Mononuclear cell (primary cell): ENCODE results near the gene MSMB. TPM values are rescaled to one million over a fixed set of nuclear protein-coding genes. Genes with fewer than 3 reads are reported as not detected.
"Not testable (repeated sequence)": the region's sequence is repeated elsewhere in the genome, so short reads cannot be mapped to it uniquely, and the experiment has no call there.

Source experiments
- H3K27me3 ChIP-seq: 2 replicates; pipeline ENCODE4 v1.6.0; 2011; ENCODE audit warnings: low read length, control low read depth; ENCODE audit not compliant: insufficient read depth
- H3K4me1 ChIP-seq: 2 replicates; pipeline ENCODE4 v1.5.1; 2011; ENCODE audit warnings: mild to moderate bottlenecking, low read length, control low read depth; ENCODE audit not compliant: insufficient read depth
- H3K4me3 ChIP-seq: 2 replicates; pipeline ENCODE4 v1.5.1; 2011; ENCODE audit warnings: mild to moderate bottlenecking, low read length, moderate library complexity
- H3K9me3 ChIP-seq: 2 replicates; pipeline ENCODE4 v1.5.1; 2011; ENCODE audit warnings: low read depth, mild to moderate bottlenecking, control low read depth, low read length
- total RNA-seq: library from RNA; depleted of rRNA; stranded (reverse); fragments of >200 nt; gene quantifications from one replicate; pipeline ENCODE4 v1.2.3, GENCODE V29; 2012

Gene MSMB
- total RNA-seq, 1 donor = not detected

DNA sequence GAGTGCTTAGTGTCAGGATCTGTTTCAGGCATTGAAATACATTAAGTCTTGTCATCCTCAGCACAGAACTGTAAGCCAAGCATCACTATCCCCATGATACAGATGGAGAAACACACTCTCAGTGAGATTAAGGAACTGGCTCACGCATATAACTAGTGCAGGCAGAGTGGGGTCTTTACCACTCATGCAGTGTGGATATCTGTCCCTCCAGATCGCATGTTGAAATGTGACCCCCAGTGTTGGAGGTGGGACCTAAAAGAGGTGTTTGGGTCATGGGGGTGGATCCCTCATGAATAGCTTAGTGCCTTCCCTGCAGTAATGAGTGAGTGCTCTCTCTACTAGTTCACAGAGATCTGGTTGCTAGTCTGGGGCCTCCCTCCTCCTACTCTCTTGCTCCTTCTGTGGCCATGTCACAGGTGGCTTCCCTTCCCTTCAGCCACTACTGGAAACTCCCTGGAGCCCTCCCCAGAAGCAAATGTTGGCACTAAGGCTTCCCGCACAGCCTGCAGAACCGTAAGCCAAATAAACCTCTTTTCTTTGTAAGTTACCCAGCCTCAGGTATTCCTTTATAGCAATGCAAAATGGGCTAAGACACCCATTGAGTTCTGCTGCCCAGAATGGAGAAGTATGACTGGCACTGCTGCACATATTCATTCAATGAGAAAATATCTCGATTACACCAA is 31.8 kb upstream of the MSMB start:
- peaks cover 47% of the 10 kb centered on the region for H3K4me1 ChIP-seq
- H3K9me3 ChIP-seq = no peaks in the 10 kb centered on the region
- no peak overlapping the region for H3K4me3 ChIP-seq
- H3K27me3 ChIP-seq = no peaks in the 10 kb centered on the region

DNA sequence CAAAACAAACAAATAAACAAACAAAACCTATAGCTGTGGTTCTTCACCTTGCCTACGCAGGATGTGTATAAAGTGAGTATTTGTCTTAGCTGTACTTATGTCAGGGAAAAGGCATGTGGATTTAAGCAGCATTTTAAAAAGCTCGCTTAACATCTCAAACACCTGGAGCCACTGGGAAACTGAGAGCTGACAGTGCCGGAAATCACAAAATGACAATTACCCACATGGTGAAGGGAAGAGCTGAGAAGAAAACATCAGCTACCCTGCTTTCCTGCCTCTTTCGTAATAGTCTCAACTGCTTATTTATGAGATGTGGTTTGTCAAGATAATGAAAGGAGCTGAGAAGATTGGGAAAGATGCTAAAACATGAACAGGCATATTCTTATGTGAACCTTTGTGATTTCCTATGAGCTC is 31.1 kb upstream of the MSMB start:
- Histone ChIP-seq H3K27me3 (no peaks in the 10 kb centered on the region), H3K4me1 (peaks cover 47% of the 10 kb centered on the region), H3K4me3 (no peak overlapping the region), H3K9me3 (no peaks in the 10 kb centered on the region)

DNA sequence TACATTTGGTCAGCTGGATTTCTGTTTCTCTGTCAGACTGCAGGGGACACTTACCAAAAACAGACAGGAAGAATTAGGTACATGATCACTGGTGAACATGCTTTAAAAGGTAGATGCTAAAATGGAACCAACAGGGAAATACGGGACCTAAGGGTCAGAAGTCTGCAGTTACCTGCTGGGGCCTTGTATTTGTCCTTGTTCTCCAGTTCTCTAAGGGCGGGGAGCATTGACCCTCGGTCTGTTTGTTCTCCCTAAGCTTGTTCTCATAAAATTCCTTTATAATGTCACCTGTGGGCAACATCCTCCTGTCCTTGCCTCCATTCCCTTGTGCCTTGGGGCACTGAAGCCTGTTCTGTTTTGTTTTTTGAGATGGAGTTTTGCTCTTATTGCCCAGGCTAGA is 29.8 kb upstream of the MSMB start:
- H3K4me1 ChIP-seq = peaks cover 42% of the 10 kb centered on the region
- no peaks in the 10 kb centered on the region for H3K27me3 ChIP-seq
- no peak overlapping the region for H3K4me3 ChIP-seq
- no peaks in the 10 kb centered on the region for H3K9me3 ChIP-seq

DNA sequence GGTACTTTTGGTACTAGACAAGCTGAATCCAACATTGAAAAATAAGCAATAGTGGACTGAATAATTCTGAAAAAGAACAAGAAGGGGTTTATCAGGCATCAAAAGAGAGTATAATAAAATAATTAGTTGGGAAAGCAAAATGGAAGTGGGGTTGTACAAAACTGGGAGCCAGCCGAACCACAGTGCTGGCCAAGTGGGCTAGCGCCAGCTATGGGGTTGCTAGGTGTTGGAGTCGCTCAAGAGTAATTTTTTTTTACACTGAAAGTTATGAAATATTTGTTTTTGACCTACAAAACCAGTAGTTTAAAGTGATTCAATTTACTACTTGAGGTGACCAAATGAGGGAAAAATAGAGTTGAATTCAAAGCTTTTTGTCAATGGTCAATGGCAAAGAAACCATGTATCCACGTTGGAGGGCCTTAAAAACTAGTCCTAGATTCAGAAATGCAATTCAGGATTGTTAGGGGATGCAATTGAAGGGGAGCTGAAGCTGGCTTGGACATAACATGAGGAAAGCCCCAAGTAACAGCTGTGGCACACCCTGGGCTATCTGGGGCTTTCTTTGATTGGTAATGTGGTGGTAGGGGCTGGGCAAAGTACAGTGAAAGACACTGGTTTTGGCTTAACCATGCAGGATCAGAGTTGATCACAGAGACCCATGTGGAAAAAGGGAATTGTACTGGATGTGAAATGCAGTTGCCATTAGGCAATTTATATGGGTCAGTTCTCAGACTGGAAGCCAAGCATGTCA is 28.3 kb upstream of the MSMB start:
- Histone ChIP-seq H3K4me1 (peaks cover 39% of the 10 kb centered on the region), H3K27me3 (no peaks in the 10 kb centered on the region), H3K4me3 (no peak overlapping the region), H3K9me3 (no peaks in the 10 kb centered on the region)

DNA sequence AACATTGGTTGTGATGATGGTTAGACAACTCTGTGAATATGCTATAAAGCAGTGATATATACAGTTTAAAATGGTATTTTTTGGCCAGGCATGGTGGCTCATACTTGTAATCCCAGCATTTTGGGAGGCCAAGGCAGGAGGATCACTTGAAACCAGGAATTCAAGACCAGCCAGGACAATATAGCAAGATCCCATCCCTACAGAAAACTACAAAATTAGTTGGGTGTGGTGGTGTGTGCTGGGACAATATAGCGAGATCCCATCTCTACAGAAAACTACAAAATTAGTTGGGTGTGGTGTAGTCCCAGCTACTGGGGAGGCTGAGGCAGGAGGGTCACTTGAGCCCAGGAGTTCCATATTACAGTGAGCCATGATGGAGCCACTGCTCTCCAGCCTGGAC is 27.5 kb upstream of the MSMB start:
- Histone ChIP-seq H3K27me3 (no peaks in the 10 kb centered on the region), H3K4me1 (peaks cover 31% of the 10 kb centered on the region)

DNA sequence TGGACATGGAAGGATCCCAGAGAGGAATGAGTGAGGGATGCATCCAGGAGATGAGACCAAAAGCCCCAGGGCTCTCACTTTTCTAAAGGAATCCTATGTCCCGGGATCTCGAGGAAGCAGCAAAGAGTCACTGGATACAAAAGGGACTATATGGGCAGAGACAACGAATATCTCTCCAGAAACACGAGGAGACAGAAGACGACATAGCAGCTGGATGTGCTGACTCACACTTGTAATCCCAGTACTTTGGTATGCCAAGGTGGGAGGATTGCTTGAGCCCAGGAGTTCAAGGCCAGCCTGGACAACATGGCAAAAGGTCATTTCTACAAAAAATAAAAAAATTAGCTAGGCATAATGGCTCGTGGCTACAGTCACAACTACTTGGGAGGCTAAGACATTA is 24.7 kb upstream of the MSMB start:
- Histone ChIP-seq H3K4me1 (peaks cover 11% of the 10 kb centered on the region), H3K9me3 (no peaks in the 10 kb centered on the region), H3K27me3 (no peaks in the 10 kb centered on the region), H3K4me3 (no peak overlapping the region)

More for the DNA sequence above, 27.5 kb upstream of the MSMB start:
- Histone ChIP-seq H3K4me3 (no peak overlapping the region), H3K9me3 (no peaks in the 10 kb centered on the region)

DNA sequence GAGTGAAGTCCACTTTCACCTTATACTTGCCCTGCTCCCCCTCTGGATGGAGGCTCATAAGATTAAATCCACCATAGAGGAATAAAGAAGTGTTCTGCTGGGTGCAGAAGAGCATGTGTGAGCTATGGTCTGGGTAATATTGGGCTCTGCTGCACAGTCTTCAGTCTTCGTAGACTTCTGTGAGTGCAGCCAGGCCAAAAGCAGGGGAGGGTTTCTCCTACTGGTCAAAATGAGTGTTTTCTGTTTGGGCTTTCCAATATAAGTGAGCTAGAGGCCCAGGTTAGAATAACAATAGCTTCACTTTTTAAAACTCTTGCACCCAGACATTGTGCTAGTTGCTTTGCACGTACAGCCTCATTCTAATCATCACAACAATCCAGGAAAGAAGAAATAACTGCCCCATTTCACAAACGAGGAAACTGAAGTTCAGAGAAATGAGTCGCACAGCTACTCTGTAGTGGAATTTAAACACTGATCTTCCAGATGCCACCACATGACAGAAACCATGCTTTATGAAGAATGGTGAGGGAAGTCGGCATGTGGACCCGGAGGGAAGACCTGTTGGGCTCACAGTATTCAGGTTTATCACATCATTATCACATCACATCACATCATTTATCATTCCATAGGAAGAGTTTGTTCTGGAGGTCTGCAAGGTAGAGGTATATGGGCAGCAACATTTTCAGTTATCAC is 23.8 kb upstream of the MSMB start:
- Histone ChIP-seq H3K4me3 (no peak overlapping the region), H3K27me3 (no peaks in the 10 kb centered on the region), H3K9me3 (no peaks in the 10 kb centered on the region)

DNA sequence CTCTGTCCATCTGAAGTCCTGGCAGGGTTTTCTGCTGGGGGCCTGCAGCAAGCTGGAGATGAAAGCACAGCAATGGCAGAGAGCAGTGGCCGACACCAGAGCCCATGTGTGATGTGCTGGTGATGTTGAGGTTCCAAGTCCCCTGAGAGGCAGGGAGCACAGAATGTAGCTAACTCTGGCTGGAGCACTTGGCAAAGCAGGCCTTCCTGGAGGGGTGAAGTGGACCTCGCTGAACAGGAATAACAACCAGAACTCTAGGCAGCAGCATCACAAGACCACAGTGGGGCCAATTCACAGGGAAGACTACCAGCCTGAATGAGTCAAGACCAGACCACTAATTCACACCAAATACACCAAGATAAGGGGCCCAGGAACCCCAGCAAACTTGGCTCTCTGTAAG is 22.8 kb upstream of the MSMB start:
- Histone ChIP-seq H3K4me1 (peaks cover 11% of the 10 kb centered on the region), H3K27me3 (no peaks in the 10 kb centered on the region), H3K4me3 (no peak overlapping the region), H3K9me3 (no peaks in the 10 kb centered on the region)

More for the DNA sequence above, 23.8 kb upstream of the MSMB start:
- peaks cover 11% of the 10 kb centered on the region for H3K4me1 ChIP-seq

DNA sequence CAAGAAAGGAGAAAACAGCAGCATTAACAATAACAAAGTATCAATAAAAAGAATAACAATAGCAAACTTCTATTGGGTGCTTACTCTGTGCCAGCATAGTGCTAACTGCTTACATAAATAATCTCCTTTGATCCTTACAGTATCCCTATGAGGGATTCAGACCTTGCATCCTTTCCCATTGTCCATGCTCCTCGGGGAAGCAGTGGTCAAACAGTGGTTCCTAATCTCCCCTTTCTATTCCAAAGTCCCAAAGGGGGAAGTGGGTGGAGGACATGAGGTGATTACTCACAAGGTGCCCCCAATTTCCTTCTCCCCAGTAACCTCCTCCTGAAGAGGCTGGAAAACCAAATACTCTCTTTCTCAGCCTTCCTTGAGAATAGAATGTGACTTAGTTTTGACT is 22.0 kb upstream of the MSMB start:
- H3K4me1 ChIP-seq = peaks cover 11% of the 10 kb centered on the region
- H3K27me3 ChIP-seq = no peaks in the 10 kb centered on the region
- no peak overlapping the region for H3K4me3 ChIP-seq
- H3K9me3 ChIP-seq = no peaks in the 10 kb centered on the region

DNA sequence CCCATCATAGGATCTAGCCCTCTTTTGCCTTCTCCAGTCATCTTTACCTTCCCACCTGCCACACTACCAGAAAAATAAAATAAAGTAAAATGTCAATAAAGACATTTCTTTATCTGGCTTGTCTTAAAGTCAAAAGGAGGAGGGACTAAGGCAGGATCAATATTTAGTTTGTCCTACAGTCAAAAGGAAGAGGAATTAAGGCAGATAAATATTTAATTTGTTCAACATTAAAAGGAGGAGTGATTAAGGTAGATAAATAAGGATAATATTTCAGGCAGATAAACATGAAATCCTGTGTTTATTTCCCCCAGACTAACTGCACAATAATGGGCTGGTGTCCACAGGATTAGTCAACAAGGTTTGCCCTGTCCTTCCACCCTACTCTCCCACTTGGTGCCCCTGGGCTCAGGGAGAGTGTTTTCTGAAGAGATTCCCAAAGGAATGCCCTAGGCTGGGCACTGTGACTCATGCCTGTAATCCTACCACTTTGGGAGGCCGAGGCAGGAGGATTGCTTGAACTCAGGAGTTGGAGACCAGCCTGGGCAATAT is 18.3 kb upstream of the MSMB start:
- Histone ChIP-seq H3K27me3 (no peaks in the 10 kb centered on the region), H3K9me3 (no peaks in the 10 kb centered on the region), H3K4me1 (peaks cover 3% of the 10 kb centered on the region), H3K4me3 (no peak overlapping the region)

DNA sequence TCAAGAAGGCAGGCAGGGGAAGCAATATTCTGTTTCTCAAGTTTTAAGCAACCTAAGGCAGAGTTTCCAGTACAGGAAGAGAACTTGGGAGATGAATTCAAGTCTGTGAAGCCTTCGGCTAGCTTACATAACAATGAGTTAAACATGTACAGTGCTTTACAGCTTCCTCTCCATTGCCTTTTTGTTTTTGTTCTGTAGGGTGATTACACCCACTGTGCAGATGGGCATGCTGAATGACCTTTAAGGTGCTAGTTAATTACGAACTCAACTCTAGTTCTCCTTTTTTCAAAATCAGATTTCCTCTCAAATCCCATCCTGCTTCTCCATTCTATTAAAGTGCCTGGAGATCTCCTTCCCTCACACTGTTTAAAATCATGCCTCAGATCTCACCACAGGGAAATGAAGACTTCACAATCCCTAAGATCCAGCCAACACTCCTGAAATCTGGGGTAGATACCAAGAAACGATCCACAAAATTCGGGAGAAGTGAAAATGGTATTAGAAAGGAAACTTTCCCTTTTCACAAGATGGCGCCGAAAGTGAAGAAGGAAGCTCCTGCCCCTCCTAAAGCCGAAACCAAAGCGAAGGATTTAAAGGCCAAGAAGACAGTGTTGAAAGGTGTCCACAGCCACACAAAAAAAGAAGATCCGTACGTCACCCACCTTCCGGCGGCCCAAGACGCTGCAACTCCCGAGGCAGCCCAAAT is 16.8 kb upstream of the MSMB start:
- Histone ChIP-seq H3K4me3 (no peak overlapping the region), H3K4me1 (peaks cover 3% of the 10 kb centered on the region), H3K9me3 (no peaks in the 10 kb centered on the region), H3K27me3 (no peaks in the 10 kb centered on the region)

DNA sequence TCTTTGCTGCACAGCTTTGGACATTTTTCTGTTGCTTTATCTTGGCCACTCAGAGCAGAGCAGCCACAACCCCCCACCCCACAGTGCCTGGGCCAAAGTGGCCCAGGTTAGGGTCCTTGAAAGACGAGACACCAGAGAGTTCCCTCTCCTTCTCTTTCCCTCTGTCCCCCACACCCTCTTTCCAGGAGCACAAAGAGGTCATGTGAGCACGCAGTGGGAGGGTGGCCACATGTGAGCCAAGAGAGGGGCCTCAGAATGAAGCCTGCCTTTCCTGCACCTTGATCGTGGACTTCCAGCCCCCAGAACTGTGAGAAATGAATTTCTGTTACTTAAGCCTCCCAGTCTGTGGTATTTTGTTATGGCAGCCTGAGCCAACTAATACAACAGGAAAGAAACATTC is 14.6 kb upstream of the MSMB start:
- H3K4me3 ChIP-seq = no peak overlapping the region
- H3K4me1 ChIP-seq = peaks cover 3% of the 10 kb centered on the region
- peaks cover 7% of the 10 kb centered on the region for H3K9me3 ChIP-seq
- no peaks in the 10 kb centered on the region for H3K27me3 ChIP-seq

DNA sequence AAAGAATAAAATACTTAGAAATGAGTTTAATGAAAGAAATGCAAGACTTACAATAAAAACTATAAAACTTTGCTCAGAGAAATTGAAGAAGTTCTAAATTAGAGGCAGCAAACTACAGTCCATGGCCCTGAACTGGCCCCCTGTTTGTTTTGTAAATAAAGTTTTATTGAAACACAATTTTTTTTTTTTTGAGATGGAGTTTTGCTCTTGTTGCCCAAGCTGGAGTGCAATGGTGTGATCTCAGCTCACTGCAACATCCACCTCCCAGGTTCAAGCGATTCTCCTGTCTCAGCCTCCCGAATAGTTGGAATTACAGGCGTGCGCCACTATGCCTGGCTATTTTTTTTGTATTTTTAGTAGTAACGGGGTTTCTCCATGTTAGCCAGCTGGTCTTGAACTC is 11.9 kb upstream of the MSMB start:
- H3K9me3 ChIP-seq, H3K4me3 ChIP-seq, H3K27me3 ChIP-seq: not testable (repeated sequence)
- H3K4me1 ChIP-seq = peaks cover 16% of the 10 kb centered on the region

DNA sequence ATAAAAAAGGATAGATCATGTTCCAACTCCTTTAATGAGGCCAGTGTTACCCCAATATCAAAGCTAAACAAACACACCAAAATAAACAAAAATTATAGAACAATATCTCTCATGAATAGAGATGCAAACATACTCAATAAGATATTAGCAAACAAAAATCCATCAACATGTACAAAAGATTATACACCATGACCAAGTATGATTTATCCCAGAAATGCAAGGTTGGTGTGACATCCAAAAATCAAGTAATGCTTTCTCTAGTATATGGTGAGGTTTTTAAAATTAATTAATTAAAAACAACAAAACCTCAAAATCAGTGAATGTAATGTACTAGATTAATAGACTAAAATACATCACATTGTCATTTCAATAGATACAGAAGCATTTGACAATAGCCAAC is 11.0 kb upstream of the MSMB start:
- peaks cover 7% of the 10 kb centered on the region for H3K9me3 ChIP-seq
- no peaks in the 10 kb centered on the region for H3K27me3 ChIP-seq

DNA sequence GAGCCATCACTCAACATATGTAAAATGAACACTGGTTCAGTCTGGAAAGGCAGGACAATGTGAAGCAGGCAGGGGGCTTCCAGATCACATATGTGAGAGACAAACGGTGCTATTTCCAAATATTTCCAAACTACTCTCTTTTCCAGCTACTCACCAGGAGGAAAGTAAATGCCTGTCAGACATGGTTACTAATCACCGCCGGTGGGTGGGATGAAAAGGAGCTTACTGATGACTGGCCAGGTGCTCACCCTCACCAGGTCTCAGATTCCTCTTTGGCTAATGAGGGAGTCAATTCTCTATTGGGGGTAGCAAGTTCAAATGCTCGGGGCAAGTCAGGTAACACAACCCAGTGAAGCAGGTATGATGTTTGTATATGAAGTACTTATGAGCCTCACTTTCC is 9.7 kb upstream of the MSMB start:
- Histone ChIP-seq H3K9me3 (peaks cover 7% of the 10 kb centered on the region), H3K27me3 (no peaks in the 10 kb centered on the region), H3K4me3 (no peak overlapping the region), H3K4me1 (peaks cover 13% of the 10 kb centered on the region)

More for the DNA sequence above, 11.0 kb upstream of the MSMB start:
- peaks cover 13% of the 10 kb centered on the region for H3K4me1 ChIP-seq
- H3K4me3 ChIP-seq = no peak overlapping the region
